GM12875 (cell line): ENCODE results near the gene MIA.

Source experiments
- H3K4me3 ChIP-seq: one replicate; pipeline ENCODE4 v1.5.1; 2011; ENCODE audit warnings: low read depth, low read length, control low read depth
- TF ChIP-seq, protein P1 (sequence below): IDR thresholded peaks from 2 replicates; pipeline ENCODE4 v1.5.1; 2011; ENCODE audit warnings: low read depth, mild to moderate bottlenecking, control low read depth, inconsistent platforms, low read length, moderate library complexity, borderline replicate concordance; ENCODE audit not compliant: insufficient read depth

The MIA gene

DNA sequence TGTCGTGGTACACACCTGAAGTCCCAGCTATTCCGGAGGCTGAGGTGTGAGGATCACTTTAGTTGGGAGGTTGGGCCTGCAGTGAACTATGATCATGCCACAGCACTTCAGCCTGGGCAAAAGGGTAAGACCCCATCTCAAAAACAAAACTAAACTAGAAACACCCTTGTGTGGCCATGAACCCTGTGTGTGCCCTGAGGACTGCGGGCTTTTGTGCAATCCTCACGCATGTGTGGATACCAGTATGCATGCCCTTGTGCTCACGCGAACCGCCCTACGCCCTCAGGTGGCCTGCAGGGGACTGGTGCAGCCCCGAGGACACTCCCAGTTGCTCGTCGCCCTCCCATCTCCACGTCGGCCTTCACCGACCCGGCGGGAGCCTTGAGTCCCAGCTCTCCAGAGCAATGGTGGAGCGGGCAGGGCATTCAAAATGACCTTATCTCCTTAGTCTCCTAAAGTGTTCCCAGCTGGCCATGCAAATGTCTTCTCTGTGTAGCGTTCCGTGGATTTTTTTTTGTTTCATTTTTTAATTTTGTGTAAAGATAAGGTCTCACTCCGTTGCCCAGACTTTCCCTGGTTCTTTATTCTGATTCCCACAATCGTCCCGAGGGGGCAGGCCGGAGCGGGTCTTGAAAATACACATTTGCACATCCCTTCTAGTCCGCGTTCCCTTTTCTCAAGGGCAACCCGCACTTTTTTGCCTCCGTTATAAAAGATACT is 22.8 kb downstream of the MIA start:
- TF ChIP-seq, protein P1, sequence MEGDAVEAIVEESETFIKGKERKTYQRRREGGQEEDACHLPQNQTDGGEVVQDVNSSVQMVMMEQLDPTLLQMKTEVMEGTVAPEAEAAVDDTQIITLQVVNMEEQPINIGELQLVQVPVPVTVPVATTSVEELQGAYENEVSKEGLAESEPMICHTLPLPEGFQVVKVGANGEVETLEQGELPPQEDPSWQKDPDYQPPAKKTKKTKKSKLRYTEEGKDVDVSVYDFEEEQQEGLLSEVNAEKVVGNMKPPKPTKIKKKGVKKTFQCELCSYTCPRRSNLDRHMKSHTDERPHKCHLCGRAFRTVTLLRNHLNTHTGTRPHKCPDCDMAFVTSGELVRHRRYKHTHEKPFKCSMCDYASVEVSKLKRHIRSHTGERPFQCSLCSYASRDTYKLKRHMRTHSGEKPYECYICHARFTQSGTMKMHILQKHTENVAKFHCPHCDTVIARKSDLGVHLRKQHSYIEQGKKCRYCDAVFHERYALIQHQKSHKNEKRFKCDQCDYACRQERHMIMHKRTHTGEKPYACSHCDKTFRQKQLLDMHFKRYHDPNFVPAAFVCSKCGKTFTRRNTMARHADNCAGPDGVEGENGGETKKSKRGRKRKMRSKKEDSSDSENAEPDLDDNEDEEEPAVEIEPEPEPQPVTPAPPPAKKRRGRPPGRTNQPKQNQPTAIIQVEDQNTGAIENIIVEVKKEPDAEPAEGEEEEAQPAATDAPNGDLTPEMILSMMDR = peak; percentile 53
- peak overlapping the region; percentile 39 for H3K4me3 ChIP-seq

DNA sequence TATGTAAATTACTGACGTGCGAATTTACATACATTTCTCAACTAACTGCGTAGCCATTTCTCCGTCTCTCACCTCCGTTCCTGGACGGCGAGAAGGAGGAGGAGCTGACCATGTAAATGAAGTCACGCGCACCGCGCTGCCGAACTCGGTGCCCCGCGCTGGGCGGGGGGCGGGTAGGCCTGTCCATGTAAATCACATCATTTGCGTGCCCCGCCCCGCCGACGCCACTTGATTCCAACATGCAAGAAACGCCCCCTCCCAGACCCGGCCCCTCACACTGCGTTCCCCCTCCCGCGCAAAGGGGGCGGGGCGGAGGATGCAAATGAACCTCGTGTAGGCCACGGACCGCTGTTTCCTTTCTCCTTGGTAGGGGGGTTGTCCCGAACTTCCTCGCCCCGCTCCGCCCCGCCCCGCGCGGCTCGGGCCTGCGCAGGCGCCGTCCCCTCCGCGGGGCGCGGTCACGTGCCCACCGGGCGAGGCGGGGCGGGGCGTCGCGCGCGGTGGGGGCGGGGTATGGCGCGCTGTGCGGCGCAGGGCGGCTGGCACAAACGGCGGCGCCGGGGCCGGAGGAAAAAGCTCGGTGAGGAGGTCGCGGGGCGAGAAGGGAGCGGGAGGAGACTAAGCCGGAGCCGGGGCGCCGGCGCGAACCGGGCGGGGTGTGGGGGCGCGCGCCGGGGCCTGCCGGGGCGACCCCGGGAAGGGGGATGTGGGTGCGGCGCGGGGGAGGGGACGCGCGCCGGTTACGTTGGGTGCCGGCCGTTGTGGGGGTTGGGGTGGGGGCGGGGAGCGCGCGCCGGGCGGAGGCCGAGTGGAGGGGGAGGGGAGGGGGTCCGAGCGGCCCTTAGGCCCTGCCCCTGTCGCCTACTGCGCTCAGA is 23.6 kb downstream of the MIA start, which contains the start of gene EGLN2:
EGLN2 (plus strand) TSS at position 509 of the 875 bp plus-strand sequence. CDS start 1,382 bp downstream, outside the sequence.
- TF ChIP-seq, protein P1 = no peak
- H3K4me3 ChIP-seq = peak within 1 kb of the TSS; percentile 98

DNA sequence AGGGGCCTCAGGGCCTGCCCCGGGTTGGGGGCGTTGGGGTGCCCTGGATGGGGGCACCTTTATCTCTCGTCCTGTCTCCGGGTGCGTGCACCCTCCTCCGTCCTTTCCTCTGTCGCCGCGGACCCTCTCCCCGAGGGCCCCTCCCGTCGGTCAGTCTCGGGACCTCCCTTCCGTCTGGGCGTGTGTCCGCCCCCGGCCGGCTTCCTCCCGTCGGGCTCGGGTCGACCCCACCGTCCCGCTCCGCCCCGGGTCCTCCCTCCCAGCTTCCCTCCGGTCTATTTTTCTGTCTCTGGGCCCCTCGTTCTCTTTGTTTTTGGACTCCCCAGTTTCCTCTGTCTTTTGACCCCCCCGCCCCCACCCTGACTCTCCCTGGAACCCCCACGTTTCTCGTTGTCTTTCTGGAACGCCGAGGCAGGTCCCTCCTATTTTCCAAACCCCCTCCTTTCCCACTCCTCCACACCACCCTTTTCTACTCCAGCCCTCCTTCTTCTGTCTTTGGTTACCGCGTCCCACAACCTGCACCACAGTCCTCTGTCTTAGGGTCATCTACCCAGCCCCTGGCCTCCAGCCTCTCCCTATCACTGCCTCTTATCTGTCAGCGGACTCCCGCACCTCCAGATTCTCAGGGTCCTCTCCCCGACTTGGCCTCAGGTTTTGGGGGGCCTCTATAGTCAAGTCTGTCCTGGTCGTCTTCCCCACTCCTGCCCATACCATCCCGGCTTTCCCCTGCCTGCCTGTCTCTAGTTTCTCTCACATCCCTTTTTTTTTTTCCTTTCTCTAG is 24.4 kb downstream of the MIA start:
- TF ChIP-seq, protein P1 = no peak
- peak overlapping the region; percentile 98 for H3K4me3 ChIP-seq

DNA sequence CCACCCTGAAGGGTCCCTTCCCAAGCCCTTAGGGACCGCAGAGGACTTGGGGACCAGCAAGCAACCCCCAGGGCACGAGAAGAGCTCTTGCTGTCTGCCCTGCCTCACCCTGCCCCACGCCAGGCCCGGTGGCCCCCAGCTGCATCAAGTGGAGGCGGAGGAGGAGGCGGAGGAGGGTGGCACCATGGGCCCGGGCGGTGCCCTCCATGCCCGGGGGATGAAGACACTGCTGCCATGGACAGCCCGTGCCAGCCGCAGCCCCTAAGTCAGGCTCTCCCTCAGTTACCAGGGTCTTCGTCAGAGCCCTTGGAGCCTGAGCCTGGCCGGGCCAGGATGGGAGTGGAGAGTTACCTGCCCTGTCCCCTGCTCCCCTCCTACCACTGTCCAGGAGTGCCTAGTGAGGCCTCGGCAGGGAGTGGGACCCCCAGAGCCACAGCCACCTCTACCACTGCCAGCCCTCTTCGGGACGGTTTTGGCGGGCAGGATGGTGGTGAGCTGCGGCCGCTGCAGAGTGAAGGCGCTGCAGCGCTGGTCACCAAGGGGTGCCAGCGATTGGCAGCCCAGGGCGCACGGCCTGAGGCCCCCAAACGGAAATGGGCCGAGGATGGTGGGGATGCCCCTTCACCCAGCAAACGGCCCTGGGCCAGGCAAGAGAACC is 25.1 kb downstream of the MIA start:
- H3K4me3 ChIP-seq = peak overlapping the region; percentile 98
- TF ChIP-seq, protein P1 = no peak

DNA sequence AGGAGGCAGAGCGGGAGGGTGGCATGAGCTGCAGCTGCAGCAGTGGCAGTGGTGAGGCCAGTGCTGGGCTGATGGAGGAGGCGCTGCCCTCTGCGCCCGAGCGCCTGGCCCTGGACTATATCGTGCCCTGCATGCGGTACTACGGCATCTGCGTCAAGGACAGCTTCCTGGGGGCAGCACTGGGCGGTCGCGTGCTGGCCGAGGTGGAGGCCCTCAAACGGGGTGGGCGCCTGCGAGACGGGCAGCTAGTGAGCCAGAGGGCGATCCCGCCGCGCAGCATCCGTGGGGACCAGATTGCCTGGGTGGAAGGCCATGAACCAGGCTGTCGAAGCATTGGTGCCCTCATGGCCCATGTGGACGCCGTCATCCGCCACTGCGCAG is 25.7 kb downstream of the MIA start:
- TF ChIP-seq, protein P1 = no peak
- H3K4me3 ChIP-seq = no peak overlapping the region

DNA sequence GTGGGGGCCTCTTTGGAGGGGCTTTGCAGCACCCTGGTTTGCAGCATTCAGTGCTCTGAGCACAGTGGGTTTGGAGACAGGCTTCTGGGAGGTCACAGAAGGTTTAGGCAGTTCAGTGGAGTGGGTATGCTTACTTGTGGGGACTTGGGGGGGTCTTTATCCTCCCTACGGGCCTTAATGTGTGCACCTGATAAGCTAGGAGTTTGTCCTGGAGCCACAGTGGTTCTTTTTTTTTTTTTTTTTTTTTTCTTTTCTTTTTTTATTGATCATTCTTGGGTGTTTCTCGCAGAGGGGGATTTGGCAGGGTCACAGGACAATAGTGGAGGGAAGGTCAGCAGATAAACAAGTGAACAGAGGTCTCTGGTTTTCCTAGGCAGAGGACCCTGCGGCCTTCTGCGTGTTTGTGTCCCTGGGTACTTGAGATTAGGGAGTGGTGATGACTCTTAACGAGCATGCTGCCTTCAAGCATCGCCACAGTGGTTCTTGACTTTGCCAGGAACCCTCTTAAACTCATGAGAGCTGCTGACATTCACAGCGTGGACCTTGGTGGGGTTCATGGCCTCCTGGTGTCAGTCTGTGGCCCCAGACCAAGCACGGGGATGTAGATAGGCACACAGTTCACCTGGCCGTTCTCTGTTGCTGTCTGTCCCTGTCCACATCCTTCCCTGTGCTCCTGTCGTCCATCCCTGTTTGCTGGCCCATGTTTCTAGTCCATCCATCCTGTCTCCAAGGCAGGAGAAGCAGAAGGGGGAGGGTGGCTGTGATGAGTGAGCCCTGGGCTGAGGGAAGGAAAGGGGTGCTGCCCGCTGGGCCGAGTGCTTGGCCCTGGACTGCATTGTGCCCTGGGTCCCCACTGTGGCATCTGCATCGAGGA is 26.3 kb downstream of the MIA start:
- H3K4me3 ChIP-seq = peak overlapping the region; percentile 41
- TF ChIP-seq, protein P1 = no peak
